SHP77 (cell line): ENCODE data around the gene CTSZ.
"Not testable (repeated sequence)": the region's sequence is repeated elsewhere in the genome, so short reads cannot be mapped to it uniquely, and the experiment has no call there.

ENCODE experiments used
- DNase-seq, 2 experiments: peaks; one replicate each; lab custom pipeline; 2025; lab: John Stamatoyannopoulos, UW

The CTSZ gene

DNA sequence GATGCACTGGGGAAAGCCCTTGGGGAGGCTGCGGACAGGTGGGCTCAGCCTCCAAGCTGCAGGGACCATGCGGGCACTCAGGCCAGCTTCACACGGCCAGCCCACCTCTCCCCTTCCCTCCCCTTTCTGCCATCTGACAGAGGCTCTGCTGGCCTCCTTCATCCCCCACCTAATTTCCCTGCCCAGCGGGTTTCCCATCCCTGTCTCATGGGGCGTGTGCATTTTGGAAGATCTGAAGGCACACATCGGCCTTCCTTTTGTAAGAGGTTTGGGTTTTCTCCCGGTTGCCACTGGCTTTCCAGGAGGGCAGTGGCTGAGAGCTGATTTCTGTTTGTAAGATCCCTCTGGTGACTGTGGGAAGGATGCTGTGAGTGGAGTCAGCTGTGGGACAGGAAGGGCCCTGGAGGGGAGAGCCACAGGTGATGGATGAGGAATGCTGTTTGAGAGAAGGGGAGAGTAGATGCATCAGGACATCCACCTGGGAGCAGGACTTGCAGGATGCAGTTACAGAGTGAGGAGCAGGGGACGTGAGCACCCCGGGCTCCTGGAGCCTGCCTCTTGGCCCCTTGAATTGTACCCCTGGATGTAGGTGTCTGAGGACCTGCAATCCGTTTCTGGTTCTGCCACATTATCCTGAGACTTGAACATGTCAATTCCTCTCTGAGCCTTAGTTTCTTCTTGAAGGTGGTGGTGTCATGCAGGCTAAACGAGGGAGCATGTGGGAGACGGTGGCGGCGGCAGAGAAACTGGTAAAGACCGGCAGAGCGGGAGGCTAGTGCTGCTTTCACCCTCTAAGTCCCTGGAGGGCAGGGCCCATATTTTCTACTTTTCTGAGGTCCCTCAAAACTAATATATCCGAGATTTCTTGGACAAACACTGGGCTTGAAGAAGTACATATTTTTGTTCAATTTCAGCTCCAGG lies 6.2 kb upstream of the CTSZ start:
- DNase-seq, result no peak

GRCh38 chr20:59011874-59012157 lies 4.8 kb upstream of the CTSZ start:
- DNase-seq, result not testable (repeated sequence)

DNA sequence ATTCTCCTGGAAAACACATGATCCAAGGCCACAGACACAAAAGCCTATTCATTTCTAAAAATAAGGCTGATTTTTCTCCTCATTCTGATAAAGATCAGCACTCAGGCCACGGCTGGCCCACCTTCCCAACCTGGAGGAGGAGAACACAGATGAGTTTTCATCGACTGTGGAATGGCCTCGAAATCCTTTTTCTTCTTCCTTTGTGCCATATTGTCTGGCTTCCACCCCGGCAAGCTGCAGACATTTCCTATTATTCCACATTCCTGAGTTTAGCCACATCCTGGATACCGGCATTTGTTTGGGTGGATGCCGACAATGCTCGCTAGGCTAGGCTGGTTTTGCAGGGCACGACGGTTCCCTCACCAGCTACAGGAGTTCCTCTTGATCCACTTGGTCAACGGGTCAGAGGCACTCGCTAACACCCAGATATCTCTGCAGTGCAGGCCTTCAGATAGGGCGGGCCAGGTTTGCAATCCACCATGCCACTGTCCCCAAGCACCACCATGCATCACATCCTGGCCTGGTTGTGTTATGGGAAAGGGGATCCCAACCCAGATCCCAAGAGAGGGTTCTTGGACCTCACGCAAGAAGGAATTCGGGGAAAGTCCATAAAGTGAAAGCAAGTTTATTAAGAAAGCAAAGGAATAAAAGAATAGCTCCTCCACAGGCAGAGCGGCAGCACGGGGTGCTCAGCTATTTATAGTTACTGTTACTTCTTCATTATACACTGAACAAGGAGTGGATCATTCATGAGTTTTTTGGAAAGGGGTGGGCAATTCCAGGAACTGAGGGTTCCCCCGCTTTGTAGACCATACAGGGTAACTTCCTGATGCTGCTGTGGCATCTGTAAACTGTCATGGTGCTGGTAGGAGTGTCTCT lies 4.2 kb upstream of the CTSZ start:
- DNase-seq, result no peak

GRCh38 chr20:59010321-59010994 lies 3.4 kb upstream of the CTSZ start:
- DNase-seq, result no peak

- no peak for DNase-seq
These were observed 1.8 kb upstream of the CTSZ start for GRCh38 chr20:59008715-59009336.

- no peak for DNase-seq
These were observed 834 bp upstream of the CTSZ start for GRCh38 chr20:59007665-59008511.

- no peak for DNase-seq
These were observed 739 bp downstream of the CTSZ start for GRCh38 chr20:59006167-59006863.

GRCh38 chr20:59005523-59006166 lies 1.4 kb downstream of the CTSZ start:
- DNase-seq, result no peak

DNA sequence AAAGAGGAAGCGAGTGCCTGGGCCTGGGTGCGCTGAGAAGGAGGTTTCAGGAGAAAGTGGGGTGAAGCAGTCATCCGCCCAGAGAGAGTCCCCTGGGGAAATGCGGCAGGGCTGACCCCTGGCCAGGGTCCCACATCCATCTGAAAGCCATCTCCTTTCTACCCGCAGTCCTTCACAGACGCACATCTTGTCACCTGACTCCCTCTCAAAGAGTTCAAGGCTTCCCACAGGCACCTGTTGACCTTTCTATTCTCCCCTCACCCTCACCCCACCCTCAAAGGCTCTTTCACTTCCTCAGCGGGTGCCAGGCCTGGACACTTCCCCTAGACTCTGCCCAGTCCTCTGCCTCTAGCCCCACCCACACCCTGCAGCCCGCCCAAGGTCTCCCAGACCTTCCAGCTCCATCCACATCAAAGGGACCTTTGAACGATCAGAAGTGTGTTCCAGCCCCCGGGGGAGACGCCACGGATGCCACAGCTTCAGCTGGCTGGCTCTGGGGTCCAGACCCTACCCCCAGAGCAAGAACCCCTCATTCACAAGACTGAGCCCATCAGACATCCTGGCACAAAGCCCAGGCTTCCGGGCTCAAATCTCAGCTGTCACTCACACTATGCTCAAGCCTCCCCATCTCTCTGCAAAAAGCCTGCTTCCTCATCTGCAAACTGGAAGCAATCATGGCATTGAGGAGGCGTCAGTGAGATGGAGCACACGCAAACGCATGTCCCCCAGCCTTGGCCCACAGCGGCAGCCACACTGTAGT lies 2.1 kb downstream of the CTSZ start:
- no peak for DNase-seq

GRCh38 chr20:59004493-59004762 lies 2.6 kb downstream of the CTSZ start:
- DNase-seq, result no peak

DNA sequence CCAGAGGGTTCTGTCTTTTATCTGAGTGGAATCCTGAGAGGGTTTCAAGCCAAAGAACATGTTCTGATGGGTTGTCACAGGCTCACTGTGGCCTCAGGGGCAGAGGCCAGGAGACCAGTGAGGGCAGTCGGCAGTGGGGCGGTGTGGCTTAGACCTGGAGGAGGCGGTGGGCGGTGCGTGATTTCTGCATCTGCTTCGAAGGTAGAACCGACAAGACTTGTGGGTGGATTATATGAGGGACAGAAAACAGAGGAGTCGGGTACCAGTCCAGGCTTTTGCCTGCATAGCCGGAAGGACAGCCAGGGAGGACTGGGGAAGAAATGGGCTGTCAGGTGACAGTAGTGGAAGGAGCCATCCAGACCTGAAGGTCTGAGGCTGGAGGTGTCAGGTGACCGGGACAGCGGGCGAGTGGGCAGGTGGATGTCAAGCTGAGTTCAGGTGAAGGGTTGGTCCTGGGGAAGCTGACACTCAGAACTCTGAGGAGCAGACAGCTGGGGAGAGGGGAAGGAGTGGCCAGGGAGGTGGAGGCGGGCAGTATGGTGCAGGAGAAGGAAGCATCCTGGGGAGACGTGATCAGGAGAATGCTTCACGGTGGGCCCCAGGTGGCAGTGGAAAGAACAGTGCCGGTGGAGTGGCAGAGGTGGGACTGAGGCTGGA lies 3.1 kb downstream of the CTSZ start:
- no peak for DNase-seq

DNA sequence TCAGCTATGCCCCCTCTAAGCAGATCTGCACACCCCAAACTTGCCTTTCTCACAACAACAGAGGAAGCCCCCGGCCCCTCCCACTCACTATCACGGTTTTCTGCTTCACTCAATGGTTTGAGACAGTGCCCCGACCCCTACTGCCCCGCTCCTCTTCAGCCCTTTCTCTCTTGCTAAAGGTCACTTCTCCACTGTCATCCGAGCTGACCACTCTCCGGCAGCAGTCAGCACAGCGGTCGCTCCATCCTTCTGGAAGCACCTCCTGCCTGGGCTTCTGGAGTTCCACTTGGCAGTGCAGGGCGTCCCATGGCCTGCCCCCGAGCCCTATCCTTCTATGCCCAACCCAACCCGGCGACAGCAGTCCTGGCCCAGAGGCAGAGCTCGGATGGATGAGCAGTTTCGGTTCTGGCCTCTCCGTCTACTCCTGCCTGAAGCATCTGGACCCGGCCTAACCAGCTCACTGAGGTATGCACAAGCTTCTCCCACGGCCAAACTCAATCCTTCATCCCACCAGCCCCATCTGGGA lies 4.1 kb downstream of the CTSZ start:
- DNase-seq, result no peak

GRCh38 chr20:59002388-59002787 lies 4.7 kb downstream of the CTSZ start:
- no peak for DNase-seq

DNA sequence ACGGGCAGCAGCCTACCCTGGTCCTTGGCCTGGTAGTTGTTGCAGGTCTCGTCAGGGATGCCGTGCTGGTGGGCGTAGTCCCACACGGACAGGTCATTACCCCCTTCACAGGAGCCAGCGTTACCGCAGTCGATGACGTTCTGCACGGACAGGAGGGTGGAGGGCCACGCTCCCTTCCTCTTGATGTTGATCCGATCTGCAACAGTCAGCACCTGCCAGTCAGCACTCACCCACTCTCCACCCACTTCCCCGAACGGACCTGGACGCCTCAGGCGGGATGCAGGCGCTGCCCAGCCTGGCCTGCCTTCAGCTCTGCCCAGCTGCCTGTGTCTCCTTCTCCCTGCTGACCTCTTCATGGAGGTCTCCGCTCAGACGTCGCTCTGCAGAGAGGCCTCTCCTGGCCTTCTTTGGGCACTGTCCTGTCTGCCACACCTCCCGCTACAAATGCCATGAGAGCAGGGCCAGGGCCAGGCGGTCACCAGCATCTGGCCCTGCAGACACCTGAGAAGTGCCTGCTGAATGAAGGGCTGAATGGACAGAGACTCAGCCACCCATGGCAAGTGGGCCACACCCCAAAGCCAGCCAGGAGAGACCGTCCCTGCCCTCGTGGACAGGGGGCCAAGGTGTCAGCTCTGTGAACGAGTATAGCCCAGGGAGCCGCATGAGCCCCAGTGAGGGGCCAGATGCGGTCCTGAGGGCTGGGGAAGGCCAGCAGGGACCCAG lies 5.4 kb downstream of the CTSZ start:
- peak; percentile 56 to 61 for DNase-seq

GRCh38 chr20:59001068-59001448 lies 6.0 kb downstream of the CTSZ start:
- DNase-seq, result no peak

- DNase-seq, result no peak
These were observed 6.7 kb downstream of the CTSZ start for GRCh38 chr20:59000326-59000725.

DNA sequence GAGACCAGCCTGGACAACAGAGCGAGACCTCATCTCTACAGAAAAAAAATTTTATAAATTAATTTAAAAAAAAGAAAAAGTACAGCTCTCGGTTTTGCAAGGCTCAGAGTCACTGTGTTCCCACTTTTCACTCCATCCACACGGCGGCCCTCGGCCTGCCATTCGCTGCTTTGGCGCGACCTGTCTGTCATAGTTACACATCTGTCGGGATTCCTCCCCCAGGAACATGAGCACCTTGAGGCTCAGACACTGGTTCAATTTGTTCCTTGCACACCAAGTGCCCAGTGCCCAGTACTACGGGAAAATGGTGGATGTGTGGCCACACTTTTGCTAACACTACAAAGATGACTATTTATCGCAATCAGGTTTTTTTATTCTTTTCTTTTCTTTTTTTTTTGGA lies 8.4 kb downstream of the CTSZ start:
- no peak for DNase-seq

DNA sequence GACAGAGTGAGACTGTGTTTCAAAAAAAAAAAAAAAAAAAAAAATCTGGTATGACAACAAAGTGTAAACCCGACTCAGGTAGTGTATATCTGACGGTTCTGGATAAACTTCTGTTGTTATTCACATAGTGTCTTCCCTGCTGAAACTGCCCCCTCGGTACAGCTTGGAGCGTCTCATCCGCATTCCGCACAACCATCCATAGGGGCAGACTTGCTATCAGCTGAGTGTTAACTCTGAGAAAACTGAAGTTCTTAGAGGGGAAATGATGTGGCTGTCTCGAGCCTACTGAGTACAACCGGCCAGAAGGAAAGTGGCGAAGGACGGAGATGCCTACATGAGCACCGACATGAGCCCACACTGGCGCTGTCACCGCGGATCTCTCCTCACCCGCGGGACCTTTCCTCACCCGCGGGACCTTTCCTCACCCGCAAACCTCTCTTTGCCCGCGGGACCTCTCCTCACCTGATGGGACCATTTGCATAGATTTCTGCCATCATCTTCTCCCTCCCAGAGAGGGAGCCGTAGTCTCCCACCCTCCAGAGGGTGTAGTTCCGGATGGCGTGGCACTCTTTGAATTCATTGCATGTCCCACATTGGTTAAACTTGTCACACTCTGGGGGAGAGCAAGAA lies 9.8 kb downstream of the CTSZ start:
- no peak for DNase-seq
